Measurements from ENCODE around the gene PGP.
"Not testable (repeated sequence)": the region's sequence is repeated elsewhere in the genome, so short reads cannot be mapped to it uniquely, and the experiment has no call there.

Gene PGP, protein sequence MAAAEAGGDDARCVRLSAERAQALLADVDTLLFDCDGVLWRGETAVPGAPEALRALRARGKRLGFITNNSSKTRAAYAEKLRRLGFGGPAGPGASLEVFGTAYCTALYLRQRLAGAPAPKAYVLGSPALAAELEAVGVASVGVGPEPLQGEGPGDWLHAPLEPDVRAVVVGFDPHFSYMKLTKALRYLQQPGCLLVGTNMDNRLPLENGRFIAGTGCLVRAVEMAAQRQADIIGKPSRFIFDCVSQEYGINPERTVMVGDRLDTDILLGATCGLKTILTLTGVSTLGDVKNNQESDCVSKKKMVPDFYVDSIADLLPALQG

GRCh38 chr16:2214719-2214968 lies at the start of gene PGP:
PGP (minus strand) TSS chr16:2214840; CDS start chr16:2214777, 63 bp downstream.
- no peak for DNase-seq

- not testable (repeated sequence) for DNase-seq
Observed at GRCh38 chr16:2263026-2263425, 48.4 kb upstream of the PGP start.

DNA sequence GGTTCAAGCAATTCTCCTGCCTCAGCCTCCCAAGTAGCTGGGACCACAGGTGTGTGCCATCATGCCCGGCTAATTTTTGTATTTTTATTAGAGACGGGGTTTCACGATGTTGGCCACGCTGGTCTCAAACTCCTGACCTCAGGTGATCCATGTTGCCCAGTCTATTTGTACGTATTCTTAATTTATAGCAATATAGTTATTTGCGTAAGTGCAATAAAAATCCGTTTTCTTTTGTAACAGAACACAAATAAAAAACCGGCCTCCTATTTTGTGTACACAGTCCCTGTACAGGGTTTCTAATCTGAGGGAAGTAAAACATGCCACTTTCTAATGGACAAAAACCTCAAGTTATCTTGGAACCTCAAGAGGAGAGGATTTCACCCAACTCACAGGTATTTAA lies 45.6 kb upstream of the PGP start:
- no peak for DNase-seq

GRCh38 chr16:2258530-2258929 lies 43.9 kb upstream of the PGP start:
- DNase-seq, result not testable (repeated sequence)

- no peak for DNase-seq
Observed at GRCh38 chr16:2257726-2258125, 43.1 kb upstream of the PGP start.

- DNase-seq, result no peak
Observed at GRCh38 chr16:2256531-2257140, 42.0 kb upstream of the PGP start.

DNA sequence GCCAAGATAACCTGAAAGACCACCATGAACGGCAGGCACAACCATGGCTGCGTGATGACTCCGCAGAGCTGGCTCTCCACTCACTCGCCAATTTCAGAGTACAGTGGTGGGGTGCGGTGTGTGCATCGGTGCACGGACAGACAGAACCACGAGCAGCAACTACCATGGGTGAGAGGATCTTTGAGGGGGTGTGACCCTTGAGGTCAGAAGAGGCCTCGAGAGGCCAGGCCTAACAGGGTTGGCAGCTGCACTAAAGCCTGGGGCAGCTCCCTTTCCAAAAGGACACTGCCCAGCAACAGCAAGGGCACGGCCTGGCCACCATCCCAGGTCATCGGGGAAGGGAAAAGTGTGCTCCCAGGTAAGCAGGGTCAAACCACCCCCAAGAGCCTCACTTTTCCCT lies 38.7 kb upstream of the PGP start:
- DNase-seq, result no peak

DNA sequence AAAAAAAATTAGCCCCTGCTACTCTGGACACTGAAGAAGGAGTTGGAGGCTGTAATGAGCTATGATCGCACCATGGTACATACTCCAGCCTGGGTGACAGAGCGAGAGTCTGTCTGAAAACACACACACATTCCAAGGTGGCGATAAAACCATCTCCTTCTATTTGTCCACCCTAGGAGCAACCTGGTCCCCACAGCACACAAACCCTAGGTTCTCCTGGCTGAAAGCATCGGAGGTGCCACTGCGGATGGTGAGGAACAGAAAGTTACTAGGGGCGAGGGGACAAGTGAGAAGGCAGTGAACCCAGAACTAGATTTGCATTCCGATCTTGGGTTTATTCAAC lies 38.1 kb upstream of the PGP start:
- no peak for DNase-seq

- peak; percentile 96 for DNase-seq
Observed at GRCh38 chr16:2251296-2252111, 36.9 kb upstream of the PGP start, which contains the start of gene ECI1. ECI1 (minus strand) TSS chr16:2251587; CDS start chr16:2251566, 21 bp downstream.

- DNase-seq, result no peak
Observed at GRCh38 chr16:2250652-2251295, 36.1 kb upstream of the PGP start.

- DNase-seq, result no peak
Observed at GRCh38 chr16:2246301-2246885, 31.8 kb upstream of the PGP start.

GRCh38 chr16:2244926-2245795 lies 30.5 kb upstream of the PGP start:
- no peak for DNase-seq

DNA sequence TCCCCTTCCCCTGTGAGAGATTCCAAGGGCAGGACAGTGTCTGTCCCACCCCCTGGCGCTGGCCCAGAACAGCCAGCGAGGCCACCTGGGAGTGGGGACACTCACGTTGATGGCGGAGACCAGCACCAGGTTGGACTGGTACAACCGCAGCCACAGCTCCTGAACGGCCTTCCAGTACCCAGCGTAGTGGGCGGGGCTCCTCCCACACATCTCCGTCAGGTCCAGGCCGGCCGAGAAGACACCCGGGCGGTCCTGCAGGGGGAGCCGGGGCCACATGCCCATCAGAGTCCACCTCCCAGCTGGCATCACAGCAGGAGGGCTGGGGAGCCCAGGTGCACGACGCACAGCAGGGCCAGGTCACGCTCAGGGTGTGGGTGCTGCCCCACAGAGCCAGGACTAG lies 29.7 kb upstream of the PGP start:
- no peak for DNase-seq

- DNase-seq, result no peak
Observed at GRCh38 chr16:2243781-2244180, 29.1 kb upstream of the PGP start.

DNA sequence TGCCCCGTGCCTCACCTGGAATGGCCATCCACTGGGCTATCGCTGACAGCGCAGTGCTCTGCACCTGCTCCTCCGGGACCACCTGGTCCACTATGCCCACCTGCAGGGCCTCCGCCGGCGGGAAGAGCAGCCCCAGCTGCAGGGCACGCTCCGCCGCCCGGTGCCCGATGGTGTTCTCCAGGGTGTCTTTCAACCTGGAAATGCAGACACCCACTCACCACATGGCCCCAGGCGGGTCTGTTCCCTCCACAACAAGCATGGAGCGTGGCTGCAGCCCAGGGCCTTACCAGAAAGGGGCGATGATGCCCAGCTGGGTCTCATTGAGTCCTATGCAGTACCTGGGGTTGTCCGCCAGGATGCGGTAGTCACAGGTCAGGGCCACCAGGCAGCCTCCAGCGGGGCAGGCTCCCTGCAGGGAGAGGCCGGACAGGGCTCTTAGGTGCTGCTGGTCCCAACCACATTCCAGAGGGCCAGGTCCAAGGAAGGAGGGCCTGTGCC lies 28.4 kb upstream of the PGP start:
- no peak for DNase-seq

GRCh38 chr16:2242598-2242997 lies 28.0 kb upstream of the PGP start:
- no peak for DNase-seq

GRCh38 chr16:2240331-2240730 lies 25.7 kb upstream of the PGP start:
- not testable (repeated sequence) for DNase-seq

DNA sequence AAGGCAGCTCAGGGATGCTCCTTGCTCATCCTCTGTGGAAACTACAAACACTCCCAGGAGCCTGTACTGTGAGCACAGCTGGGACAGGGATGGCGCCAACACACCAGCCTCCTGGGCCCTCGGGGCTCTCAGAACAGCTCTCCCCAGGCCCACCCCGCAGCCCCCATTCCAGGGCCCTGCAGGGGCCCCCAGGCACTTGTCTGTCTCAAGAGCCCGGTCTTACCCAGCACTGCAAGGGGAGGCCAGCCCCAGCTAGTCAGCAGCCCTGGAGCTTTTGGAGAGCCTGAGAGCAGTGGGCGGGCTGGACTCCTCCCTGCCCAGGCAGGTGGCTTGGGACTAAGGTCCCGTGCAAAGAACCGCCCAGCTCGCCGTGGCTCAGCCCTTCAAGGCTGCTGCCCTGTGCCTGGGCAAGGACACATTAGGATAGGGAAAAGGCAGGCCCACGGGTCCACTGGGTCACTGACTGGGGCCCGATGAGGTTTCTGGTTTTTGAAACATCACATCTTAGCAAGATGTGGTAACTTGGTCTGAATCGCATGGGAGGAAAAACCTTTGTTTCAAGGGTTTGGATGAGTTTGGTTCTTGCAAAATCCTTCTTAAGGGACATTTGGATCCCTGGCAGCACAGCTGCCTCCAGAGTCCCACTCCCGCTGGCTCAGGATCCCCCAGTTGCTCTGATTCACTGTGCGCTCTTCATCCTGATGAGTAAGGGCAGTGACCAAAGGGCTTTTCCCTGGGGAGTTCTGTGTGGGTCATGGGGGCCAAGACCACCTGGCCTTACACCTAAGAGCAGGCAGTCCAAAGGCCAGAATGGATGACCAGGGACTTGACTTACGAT lies 24.4 kb upstream of the PGP start:
- DNase-seq, result no peak

DNA sequence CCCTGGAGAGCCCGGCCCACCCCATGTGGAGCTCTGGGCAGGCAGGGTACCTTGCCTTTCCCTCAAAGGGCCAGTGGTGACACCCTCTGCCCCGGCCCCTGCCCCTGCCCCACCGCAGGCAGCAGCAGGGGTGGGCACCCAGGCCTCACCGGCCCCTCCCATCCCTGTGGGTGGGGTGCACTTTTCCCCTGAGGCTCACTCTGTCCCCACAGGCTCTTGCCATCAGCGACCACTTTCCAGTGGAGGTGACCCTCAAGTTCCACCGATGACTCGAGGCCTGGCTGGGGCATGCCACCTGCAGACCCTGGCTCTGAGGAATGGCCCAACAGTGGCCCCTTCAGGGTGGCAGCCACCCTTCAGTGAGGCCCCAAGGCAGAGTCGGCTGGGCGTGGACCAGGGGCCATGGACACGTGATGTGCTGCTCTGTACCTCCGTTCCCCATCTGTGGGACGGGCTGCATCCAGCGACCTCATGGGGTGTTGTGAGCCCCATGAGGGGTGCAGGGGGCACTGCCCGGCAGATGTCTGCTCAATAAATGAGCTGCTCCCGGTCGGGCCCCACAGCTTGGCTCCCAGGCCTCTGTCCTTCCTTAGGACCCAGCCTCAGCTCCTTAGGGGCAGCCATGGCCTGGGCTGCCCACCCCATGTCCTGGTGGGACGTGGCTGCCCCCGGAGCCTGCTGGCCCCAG lies 23.7 kb upstream of the PGP start:
- no peak for DNase-seq

DNA sequence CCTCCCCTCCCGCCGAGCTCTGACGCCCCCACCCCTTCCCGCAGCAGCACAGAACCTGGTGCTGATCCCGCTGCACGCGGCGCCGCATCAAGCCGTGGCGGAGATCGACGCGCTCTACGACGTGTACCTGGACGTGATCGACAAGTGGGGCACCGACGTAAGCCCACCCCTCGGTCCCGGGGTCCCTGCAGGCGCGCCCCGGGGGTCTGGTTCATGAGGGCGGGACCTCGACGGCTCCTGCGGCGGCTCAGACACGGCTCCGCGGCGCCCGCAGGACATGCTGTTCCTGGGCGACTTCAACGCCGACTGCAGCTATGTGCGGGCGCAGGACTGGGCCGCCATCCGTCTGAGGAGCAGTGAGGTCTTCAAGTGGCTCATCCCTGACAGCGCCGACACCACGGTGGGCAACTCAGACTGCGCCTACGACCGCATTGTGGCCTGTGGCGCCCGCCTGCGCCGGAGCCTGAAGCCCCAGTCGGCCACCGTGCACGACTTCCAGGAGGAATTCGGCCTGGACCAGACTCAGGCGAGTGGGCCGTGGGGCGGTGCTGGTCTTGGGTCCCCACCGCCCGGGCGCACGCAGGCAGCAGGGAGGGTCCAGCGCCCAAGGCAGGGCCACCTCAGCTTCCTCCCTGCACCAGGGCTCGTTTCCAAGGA lies 23.0 kb upstream of the PGP start:
- no peak for DNase-seq

Measured in midbrain (tissue), 1 donor.